ENCODE results near the gene WDR33. TPM values are rescaled to one million over a fixed set of nuclear protein-coding genes. Genes with fewer than 3 reads are reported as not detected.

WDR33 gene
- total and polyA plus RNA-seq, 2 of the 13 experiments (the other 11 are each of a cell fraction or from before 2014, with no cell fraction given) = 54.9 to 78.2 TPM

DNA sequence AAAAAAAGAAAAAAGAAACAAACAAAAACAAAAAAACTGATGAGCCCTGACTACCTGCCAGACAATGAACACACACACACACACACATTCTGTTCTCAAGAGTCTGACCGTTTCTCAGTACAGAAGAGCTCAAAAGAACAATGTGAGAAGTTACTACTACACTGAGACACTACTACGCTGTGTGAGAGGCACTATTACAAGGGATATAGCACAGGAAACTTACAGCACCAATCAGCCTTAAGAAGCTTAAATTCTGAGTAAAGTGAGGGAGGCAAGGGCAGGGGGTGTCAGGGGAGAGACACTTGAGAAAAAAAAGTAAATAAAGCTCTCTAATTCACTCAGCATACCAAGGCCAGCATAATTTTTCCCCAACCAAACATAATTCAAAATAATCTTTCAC lies 32.5 kb downstream of the WDR33 start:
- in situ Hi-C loops (cut with HindIII; ENCODE audit: extremely low pct_ligation_motif_present, low pct_unique_long_range_greater_than_20kb) = no loop called here
- H3K9ac ChIP-seq (ENCODE audit: insufficient read depth, low read depth, low read length) = no peak overlapping the region
- TF ChIP-seq, protein P1, sequence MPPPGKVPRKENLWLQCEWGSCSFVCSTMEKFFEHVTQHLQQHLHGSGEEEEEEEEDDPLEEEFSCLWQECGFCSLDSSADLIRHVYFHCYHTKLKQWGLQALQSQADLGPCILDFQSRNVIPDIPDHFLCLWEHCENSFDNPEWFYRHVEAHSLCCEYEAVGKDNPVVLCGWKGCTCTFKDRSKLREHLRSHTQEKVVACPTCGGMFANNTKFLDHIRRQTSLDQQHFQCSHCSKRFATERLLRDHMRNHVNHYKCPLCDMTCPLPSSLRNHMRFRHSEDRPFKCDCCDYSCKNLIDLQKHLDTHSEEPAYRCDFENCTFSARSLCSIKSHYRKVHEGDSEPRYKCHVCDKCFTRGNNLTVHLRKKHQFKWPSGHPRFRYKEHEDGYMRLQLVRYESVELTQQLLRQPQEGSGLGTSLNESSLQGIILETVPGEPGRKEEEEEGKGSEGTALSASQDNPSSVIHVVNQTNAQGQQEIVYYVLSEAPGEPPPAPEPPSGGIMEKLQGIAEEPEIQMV (CRISPR knock-in tag; IDR thresholded peaks at IDR 0.05; ENCODE audit: low read depth) = no peak
- TF ChIP-seq ZNF44 (CRISPR knock-in tag; IDR thresholded peaks at IDR 0.05) = no peak
- no peak for TF ChIP-seq EZH2 (conservative IDR thresholded peaks at IDR 0.05; ENCODE audit: low read depth, low read length)
- no peak for TF ChIP-seq ZNF768 (CRISPR knock-in tag; IDR thresholded peaks at IDR 0.05)
- TF ChIP-seq ZNF121 (CRISPR knock-in tag; IDR thresholded peaks at IDR 0.05) = no peak
- TF ChIP-seq WIZ (CRISPR knock-in tag; IDR thresholded peaks at IDR 0.05) = no peak
- TF ChIP-seq NFE2 (CRISPR knock-in tag; IDR thresholded peaks at IDR 0.05) = no peak
- no peak for TF ChIP-seq ATF7 (IDR thresholded peaks at IDR 0.05)
- no peak for TF ChIP-seq ATF7 (CRISPR knock-in tag; IDR thresholded peaks at IDR 0.05)
- no peak for TF ChIP-seq ZNF367 (CRISPR knock-in tag; IDR thresholded peaks at IDR 0.05; ENCODE audit: borderline replicate concordance)
- no peak for TF ChIP-seq ZNF570 (CRISPR knock-in tag; IDR thresholded peaks at IDR 0.05; ENCODE audit: borderline replicate concordance)
- TF ChIP-seq, protein P2, sequence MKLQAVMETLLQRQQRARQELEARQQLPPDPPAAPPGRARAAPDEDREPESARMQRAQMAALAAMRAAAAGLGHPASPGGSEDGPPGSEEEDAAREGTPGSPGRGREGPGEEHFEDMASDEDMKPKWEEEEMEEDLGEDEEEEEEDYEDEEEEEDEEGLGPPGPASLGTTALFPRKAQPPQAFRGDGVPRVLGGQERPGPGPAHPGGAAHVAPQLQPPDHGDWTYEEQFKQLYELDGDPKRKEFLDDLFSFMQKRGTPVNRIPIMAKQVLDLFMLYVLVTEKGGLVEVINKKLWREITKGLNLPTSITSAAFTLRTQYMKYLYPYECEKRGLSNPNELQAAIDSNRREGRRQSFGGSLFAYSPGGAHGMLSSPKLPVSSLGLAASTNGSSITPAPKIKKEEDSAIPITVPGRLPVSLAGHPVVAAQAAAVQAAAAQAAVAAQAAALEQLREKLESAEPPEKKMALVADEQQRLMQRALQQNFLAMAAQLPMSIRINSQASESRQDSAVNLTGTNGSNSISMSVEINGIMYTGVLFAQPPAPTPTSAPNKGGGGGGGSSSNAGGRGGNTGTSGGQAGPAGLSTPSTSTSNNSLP (IDR thresholded peaks at IDR 0.05; ENCODE audit: low read depth, low read length) = no peak
- TF ChIP-seq ZNF3 (CRISPR knock-in tag; IDR thresholded peaks at IDR 0.05) = no peak
- TF ChIP-seq ZNF317 (CRISPR knock-in tag; IDR thresholded peaks at IDR 0.05) = no peak
- no peak for TF ChIP-seq NRL (CRISPR knock-in tag; IDR thresholded peaks at IDR 0.05; ENCODE audit: borderline replicate concordance)
- no peak for TF ChIP-seq KLF16 (CRISPR knock-in tag; IDR thresholded peaks at IDR 0.05)
- TF ChIP-seq MTA3 (CRISPR knock-in tag; IDR thresholded peaks at IDR 0.05) = no peak
- no peak for TF ChIP-seq SMAD3 (CRISPR knock-in tag; IDR thresholded peaks at IDR 0.05)
- DNase-seq (ENCODE audit: low spot score) (no peak), ATAC-seq (no peak), FAIRE-seq (no peak)
- no peak overlapping the region for H2AFZ ChIP-seq (ENCODE audit: low read length)
- H4K20me1 ChIP-seq (ENCODE audit: insufficient read depth, low read length) = peaks cover 49% of the 10 kb centered on the region
- CTCF ChIA-PET (ENCODE audit: low intra/inter-chr PET ratio, low total read pairs) = no interaction called here
- no peaks in the 10 kb centered on the region for H3K27me3 ChIP-seq (ENCODE audit: control insufficient read depth in 1 of 2, insufficient read depth in 2 of 2, low read length in 2 of 2)
- POLR2A ChIA-PET = no interaction called here
- no peak overlapping the region for H3K27ac ChIP-seq (ENCODE audit: extremely low read length, insufficient read depth, low read length)
- intact Hi-C loops (cut with micrococcal nuclease; ENCODE audit: unreplicated experiment) = no loop called here
- no peak overlapping the region for H3K4me2 ChIP-seq (ENCODE audit: low read depth, low read length)
- no peak overlapping the region for H3K4me3 ChIP-seq (replicated peaks in 1 of 3; ENCODE audit: insufficient read depth in 1 of 3, low read depth in 2 of 3, low read length in 3 of 3)
- H3K4me1 ChIP-seq (ENCODE audit: insufficient read depth, low read length) = peaks cover 40% of the 10 kb centered on the region
- 98% methylated on average over 2 of the region's 2 CpGs for WGBS (ENCODE audit: low lambda C conversion rate)
- peaks cover 87% of the 10 kb centered on the region for H3K79me2 ChIP-seq (ENCODE audit: insufficient read depth, low read length)
- H3K9me3 ChIP-seq (ENCODE audit: low read length) = no peaks in the 10 kb centered on the region
- H3K36me3 ChIP-seq (replicated peaks in 1 of 2; ENCODE audit: control insufficient read depth in 1 of 2, insufficient read depth in 2 of 2, low read length in 2 of 2) = peaks cover 0 to 4% of the 10 kb centered on the region in 2 experiments; a peak in 2 of 5 replicates
- BruUV-seq (replicated peaks) = no TSS peak
